Endothelial cell of umbilical vein (primary cell): ENCODE results near the gene C1orf146. TPM values are rescaled to one million over a fixed set of nuclear protein-coding genes. Genes with fewer than 3 reads are reported as not detected.

Experiments used
- BruUV-seq: library from RNA; stranded (reverse); fragments of 400-500 nt; replicated peaks from 2 replicates; lab custom pipeline; 2021; lab: Mats Ljungman, UMichigan
- CTCF ChIA-PET: fragments of 300-600, 350-600 bp; sonication (Branson Sonifier 250); formaldehyde crosslinking; loops from one replicate; lab custom pipeline; 2021; ENCODE audit warnings: antibody characterized with exemption, inconsistent platforms; lab: Charles Lee
- POLR2A ChIA-PET: fragments of 300-600, 350-600 bp; sonication (Branson Sonifier 250); formaldehyde crosslinking; loops from one replicate; lab custom pipeline; 2021; ENCODE audit warnings: antibody characterized with exemption, inconsistent platforms; lab: Charles Lee
- DNase-seq: peaks from one replicate; pipeline ENCODE4 v3.0.0-alpha.2; 2011; ENCODE audit warnings: low read depth, low spot score
- FAIRE-seq: peaks from 2 replicates; lab custom pipeline; 2011; peaks lifted over from hg19 to GRCh38; lab: Jason Lieb, UNC
- H2AFZ ChIP-seq: 2 replicates; pipeline ENCODE4 v1.6.0; 2012; ENCODE audit warnings: low read depth, low read length, control low read depth, inconsistent platforms
- H3K27ac ChIP-seq: 2 replicates; pipeline ENCODE4 v1.5.1; 2011; ENCODE audit warnings: low read depth, mild to moderate bottlenecking, control low read depth, low read length, moderate library complexity; ENCODE audit not compliant: insufficient read depth
- H3K27me3 ChIP-seq, 2 experiments: 2 replicates each; pipeline versions ENCODE4 v1.6.0 to v1.6.1; 2011; ENCODE audit warnings: low read length in 2 of 2, mixed read lengths in 1 of 2; ENCODE audit not compliant: control insufficient read depth in 2 of 2, insufficient read depth in 2 of 2
- H3K36me3 ChIP-seq, 2 experiments: 2 replicates in 1 of 2; 3 replicates in 1 of 2; pipeline ENCODE4 v1.5.1; 2011; ENCODE audit warnings: low read length in 2 of 2, mild to moderate bottlenecking in 1 of 2, moderate library complexity in 1 of 2; ENCODE audit not compliant: control insufficient read depth in 2 of 2, insufficient read depth in 2 of 2; ENCODE audit errors: extremely low read depth in 1 of 2
- H3K4me1 ChIP-seq: 3 replicates; pipeline ENCODE4 v1.5.1; 2011; ENCODE audit warnings: mild to moderate bottlenecking, low read length; ENCODE audit not compliant: control insufficient read depth, insufficient read depth; ENCODE audit errors: extremely low read depth
- H3K4me2 ChIP-seq: 2 replicates; pipeline ENCODE4 v1.6.1; 2011; ENCODE audit warnings: low read length, control low read depth, mixed read lengths; ENCODE audit not compliant: insufficient read depth
- H3K4me3 ChIP-seq, 3 experiments: fragments of 200-600 bp in 1 of 3; sonication (generic), shearing (Covaris generic) in 1 of 3; replicated peaks in 1 of 3; 2 replicates each; pipeline ENCODE4 v1.5.1; 2011 to 2016; ENCODE audit warnings: control low read depth in 3 of 3, low read length in 3 of 3, mild to moderate bottlenecking in 2 of 3, inconsistent platforms in 1 of 3, low read depth in 1 of 3, moderate library complexity in 1 of 3; ENCODE audit not compliant: insufficient read depth in 1 of 3
- H3K79me2 ChIP-seq: 2 replicates; pipeline ENCODE4 v1.6.0; 2012; ENCODE audit warnings: low read length, inconsistent platforms; ENCODE audit not compliant: control insufficient read depth, insufficient read depth
- H3K9ac ChIP-seq: replicated peaks from 2 replicates; pipeline ENCODE3; 2011; ENCODE audit warnings: low read length, control low read depth; ENCODE audit not compliant: insufficient read depth; ENCODE audit errors: extremely low read depth
- H3K9me1 ChIP-seq: replicated peaks from 3 replicates; pipeline ENCODE4 v1.6.0; 2011; ENCODE audit warnings: mild to moderate bottlenecking, low read length; ENCODE audit not compliant: control insufficient read depth, insufficient read depth; ENCODE audit errors: extremely low read depth
- H3K9me3 ChIP-seq: replicated peaks from 2 replicates; pipeline ENCODE4 v1.5.1; 2012; ENCODE audit warnings: low read length, inconsistent platforms; ENCODE audit not compliant: control insufficient read depth, insufficient read depth
- H4K20me1 ChIP-seq: replicated peaks from 2 replicates; pipeline ENCODE3; 2011; ENCODE audit warnings: mild to moderate bottlenecking, low read length; ENCODE audit not compliant: control insufficient read depth, insufficient read depth; ENCODE audit errors: extremely low read depth
- CTCF ChIP-seq, 2 donors: IDR thresholded peaks; 1 replicate in 1 of 2; 2 replicates in 1 of 2; pipeline ENCODE4 v1.5.1; 2011; ENCODE audit warnings: low read length in 2 of 2, mild to moderate bottlenecking in 2 of 2, moderate library complexity in 2 of 2, control low read depth in 1 of 2, inconsistent platforms in 1 of 2, low read depth in 1 of 2; ENCODE audit not compliant: insufficient read depth in 1 of 2; ENCODE audit errors: extremely low read depth in 1 of 2
- EZH2 ChIP-seq: IDR thresholded peaks from 2 replicates; pipeline ENCODE4 v1.6.1; 2012; ENCODE audit warnings: borderline replicate concordance, low read depth, mild to moderate bottlenecking, moderate library complexity, low read length, inconsistent platforms; ENCODE audit not compliant: severe bottlenecking
- FOS ChIP-seq: IDR thresholded peaks from 2 replicates; pipeline ENCODE4 v1.6.1; 2011; ENCODE audit warnings: mild to moderate bottlenecking, low read length, moderate library complexity, borderline replicate concordance; ENCODE audit not compliant: insufficient read depth
- GATA2 ChIP-seq: IDR thresholded peaks from 2 replicates; pipeline ENCODE4 v1.7.0; 2011; ENCODE audit warnings: low read depth, mild to moderate bottlenecking, moderate library complexity, mixed read lengths, low read length; ENCODE audit not compliant: insufficient read length, insufficient read depth
- JUN ChIP-seq: IDR thresholded peaks from 2 replicates; pipeline ENCODE4 v1.6.1; 2011; ENCODE audit warnings: borderline replicate concordance, low read depth; ENCODE audit not compliant: insufficient read length, insufficient read depth
- MAX ChIP-seq: IDR thresholded peaks from 2 replicates; pipeline ENCODE4 v1.6.1; 2011; ENCODE audit not compliant: insufficient read depth, insufficient read length
- MYC ChIP-seq: IDR thresholded peaks from one replicate; pipeline ENCODE4 v1.6.1; 2011; ENCODE audit warnings: mild to moderate bottlenecking, low read depth, low read length
- POLR2A ChIP-seq: IDR thresholded peaks from 2 replicates; pipeline ENCODE4 v1.6.1; 2012; ENCODE audit warnings: low read depth, mild to moderate bottlenecking, control low read depth, low read length
- POLR2AphosphoS5 ChIP-seq: IDR thresholded peaks from 2 replicates; pipeline ENCODE4 v1.6.1; 2012; ENCODE audit warnings: low read depth, mild to moderate bottlenecking, control low read depth, low read length, moderate library complexity; ENCODE audit not compliant: insufficient read depth
- dilution Hi-C: fragments of 300-500 bp; cut with MboI; formaldehyde crosslinking; loops from one replicate; pipeline ENCODE4 v1.15.0; 2019; ENCODE audit warnings: low sequenced_read_pairs; ENCODE audit not compliant: extremely low pct_ligation_motif_present
- intact Hi-C: fragments of 100-400 bp; cut with micrococcal nuclease; formaldehyde crosslinking; loops from one replicate; pipeline ENCODE4 v1.10.0; 2022
- polyA plus RNA-seq, 4 experiments: library from polyadenylated mRNA; depleted of rRNA in 3 of 4; stranded (reverse) in 3 of 4; unstranded in 1 of 4; fragments of >200 nt; gene quantifications; 2 replicates each; pipeline versions ENCODE4 v1.2.1 to v1.2.3, GENCODE V29; 2011 to 2012; ENCODE audit warnings: missing spikeins in 1 of 4
- total RNA-seq: library from RNA; stranded (reverse); gene quantifications from 2 replicates; pipeline ENCODE4 v1.2.3, GENCODE V29; 2021

Gene C1orf146
- total and polyA plus RNA-seq, 2 donors (not counting 3 experiments of a cell fraction or from before 2014, with no cell fraction given) = not detected

GRCh38 chr1:92168657-92169056, 49.1 kb upstream of the C1orf146 start:
- no peak overlapping the region for H3K9ac ChIP-seq
- DNase-seq (no peak), FAIRE-seq (no peak)
- intact Hi-C loops = no loop called here
- dilution Hi-C loops = no loop called here
- H2AFZ ChIP-seq = no peak overlapping the region
- no peaks in the 10 kb centered on the region for H3K4me1 ChIP-seq
- no peaks in the 10 kb centered on the region for H3K9me3 ChIP-seq
- no peak overlapping the region for H3K27ac ChIP-seq
- CTCF ChIA-PET = interaction anchor here (0.6 to 1.4 kb wide), 2 partner anchors 23 to 36 kb away, joined by 3 read pairs; no protein-coding TSS in a partner anchor
- POLR2A ChIA-PET = no interaction called here
- H3K4me2 ChIP-seq = no peak overlapping the region
- H3K36me3 ChIP-seq = no peaks in the 10 kb centered on the region
- H3K79me2 ChIP-seq = no peaks in the 10 kb centered on the region
- no peaks in the 10 kb centered on the region for H3K9me1 ChIP-seq
- H3K27me3 ChIP-seq = no peaks in the 10 kb centered on the region
- TF ChIP-seq POLR2AphosphoS5 (no peak), MYC (no peak), FOS (no peak), POLR2A (no peak)
- no peak overlapping the region for H3K4me3 ChIP-seq
- no TSS peak for BruUV-seq
- H4K20me1 ChIP-seq = no peaks in the 10 kb centered on the region

GRCh38 chr1:92169214-92170005, 48.3 kb upstream of the C1orf146 start:
- Histone ChIP-seq H3K27ac (no peak overlapping the region), H3K4me3 (no peak overlapping the region), H4K20me1 (no peaks in the 10 kb centered on the region), H3K9me3 (no peaks in the 10 kb centered on the region), H3K9ac (no peak overlapping the region), H3K79me2 (no peaks in the 10 kb centered on the region), H3K9me1 (no peaks in the 10 kb centered on the region), H3K4me1 (no peaks in the 10 kb centered on the region), H3K27me3 (no peaks in the 10 kb centered on the region), H3K4me2 (no peak overlapping the region), H3K36me3 (no peaks in the 10 kb centered on the region), H2AFZ (no peak overlapping the region)
- no TSS peak for BruUV-seq
- DNase-seq (no peak), FAIRE-seq (no peak)
- TF ChIP-seq MYC (no peak), JUN (no peak), FOS (no peak), CTCF (IDR thresholded peaks at IDR 0.05; ENCODE audit: extremely low read depth in 1 of 2, insufficient read depth in 1 of 2, low read depth in 1 of 2, low read length in 2 of 2) (no peak), POLR2AphosphoS5 (no peak), MAX (no peak), EZH2 (no peak), POLR2A (no peak), GATA2 (no peak)
- intact Hi-C loops = no loop called here
- CTCF ChIA-PET = interaction anchor here (0.6 to 1.4 kb wide), 2 partner anchors 22 to 35 kb away, joined by 3 read pairs; no protein-coding TSS in a partner anchor
- POLR2A ChIA-PET = no interaction called here
- dilution Hi-C loops = no loop called here
